WTC11 (cell line): ENCODE results near the gene RIN3. TPM values are rescaled to one million over a fixed set of nuclear protein-coding genes. Genes with fewer than 3 reads are reported as not detected.

Experiments used
- ATAC-seq: fragments of 200-7000 bp; cut with Tn5 transposase; 2 replicates; pipeline ENCODE4 v1.10.0; 2021; ENCODE audit warnings: mild to moderate bottlenecking, moderate library complexity
- CTCF ChIA-PET: fragments of 300-600 bp; sonication (Branson Sonifier 250); formaldehyde crosslinking; loops from one replicate; lab custom pipeline; 2021; ENCODE audit warnings: antibody characterized with exemption; lab: Charles Lee
- POLR2A ChIA-PET: fragments of 350-600 bp; sonication (Branson Sonifier 250); formaldehyde crosslinking; loops from one replicate; lab custom pipeline; 2021; ENCODE audit warnings: antibody characterized with exemption; lab: Charles Lee
- DNase-seq: peaks from one replicate; pipeline ENCODE4 v3.0.0; 2021; ENCODE audit warnings: low spot score
- H3K27ac Mint-ChIP-seq: 2 replicates; pipeline ENCODE4 v1.8.0; 2021; ENCODE audit warnings: mixed read lengths
- H3K27me3 Mint-ChIP-seq: 2 replicates; pipeline ENCODE4 v1.8.0; 2021; ENCODE audit warnings: low read depth, mild to moderate bottlenecking, moderate library complexity, mixed read lengths
- H3K36me3 Mint-ChIP-seq: 2 replicates; pipeline ENCODE4 v1.8.0; 2021; ENCODE audit warnings: mixed read lengths
- H3K4me1 Mint-ChIP-seq: 2 replicates; pipeline ENCODE4 v1.8.0; 2022; ENCODE audit warnings: mixed read lengths
- H3K4me3 Mint-ChIP-seq: 2 replicates; pipeline ENCODE4 v1.8.0; 2021; ENCODE audit warnings: mild to moderate bottlenecking, moderate library complexity, mixed read lengths
- H3K9me3 Mint-ChIP-seq: 2 replicates; pipeline ENCODE4 v1.8.0; 2021; ENCODE audit warnings: mixed read lengths
- AR ChIP-seq: fragments of 250-450 bp; sonication (Bioruptor Pico); IDR thresholded peaks from 2 replicates; pipeline ENCODE4 v1.9.0; 2021; ENCODE audit warnings: mild to moderate bottlenecking
- CREM ChIP-seq: sonication (generic); formaldehyde crosslinking; IDR thresholded peaks from 2 replicates; pipeline ENCODE4 v1.8.1; 2022; ENCODE audit warnings: mild to moderate bottlenecking, missing genetic modification reagents, moderate library complexity
- GABPB1 ChIP-seq: sonication (generic); formaldehyde crosslinking; IDR thresholded peaks from 2 replicates; pipeline ENCODE4 v1.8.1; 2023; ENCODE audit warnings: mild to moderate bottlenecking, missing genetic modification reagents
- GRHL2 ChIP-seq: fragments of 250-450 bp; sonication (Bioruptor Pico); IDR thresholded peaks from 2 replicates; pipeline ENCODE4 v1.8.0; 2022; ENCODE audit warnings: mild to moderate bottlenecking, moderate library complexity; ENCODE audit not compliant: insufficient replicate concordance, severe bottlenecking
- IRF1 ChIP-seq: sonication (generic); formaldehyde crosslinking; IDR thresholded peaks from 2 replicates; pipeline ENCODE4 v1.8.0; 2023; ENCODE audit warnings: missing genetic modification reagents
- JAZF1 ChIP-seq: fragments of 250-450 bp; sonication (Bioruptor Pico); IDR thresholded peaks from 2 replicates; pipeline ENCODE4 v1.9.0; 2021; ENCODE audit warnings: moderate library complexity, mild to moderate bottlenecking, inconsistent platforms
- NFE2L1 ChIP-seq: sonication (generic); formaldehyde crosslinking; IDR thresholded peaks from 2 replicates; pipeline ENCODE4 v1.8.1; 2023; ENCODE audit warnings: missing genetic modification reagents
- NR2C2 ChIP-seq: sonication (generic); formaldehyde crosslinking; IDR thresholded peaks from 2 replicates; pipeline ENCODE4 v1.8.0; 2022; ENCODE audit warnings: mild to moderate bottlenecking, missing genetic modification reagents
- TCF7 ChIP-seq: sonication (generic); formaldehyde crosslinking; IDR thresholded peaks from 2 replicates; pipeline ENCODE4 v1.8.0; 2022; ENCODE audit warnings: mild to moderate bottlenecking, low read depth, missing genetic modification reagents, moderate library complexity
- ZNF532 ChIP-seq: fragments of 250-450 bp; sonication (Bioruptor Pico); IDR thresholded peaks from 2 replicates; pipeline ENCODE4 v1.9.0; 2021; ENCODE audit warnings: mild to moderate bottlenecking, borderline replicate concordance
- total RNA-seq: library from RNA; stranded (reverse); gene quantifications from 3 replicates; pipeline ENCODE4 v1.2.3, GENCODE V29; 2021

The RIN3 gene
- total RNA-seq, 1 experiment from 2014 or later: 3.3 TPM

DNA sequence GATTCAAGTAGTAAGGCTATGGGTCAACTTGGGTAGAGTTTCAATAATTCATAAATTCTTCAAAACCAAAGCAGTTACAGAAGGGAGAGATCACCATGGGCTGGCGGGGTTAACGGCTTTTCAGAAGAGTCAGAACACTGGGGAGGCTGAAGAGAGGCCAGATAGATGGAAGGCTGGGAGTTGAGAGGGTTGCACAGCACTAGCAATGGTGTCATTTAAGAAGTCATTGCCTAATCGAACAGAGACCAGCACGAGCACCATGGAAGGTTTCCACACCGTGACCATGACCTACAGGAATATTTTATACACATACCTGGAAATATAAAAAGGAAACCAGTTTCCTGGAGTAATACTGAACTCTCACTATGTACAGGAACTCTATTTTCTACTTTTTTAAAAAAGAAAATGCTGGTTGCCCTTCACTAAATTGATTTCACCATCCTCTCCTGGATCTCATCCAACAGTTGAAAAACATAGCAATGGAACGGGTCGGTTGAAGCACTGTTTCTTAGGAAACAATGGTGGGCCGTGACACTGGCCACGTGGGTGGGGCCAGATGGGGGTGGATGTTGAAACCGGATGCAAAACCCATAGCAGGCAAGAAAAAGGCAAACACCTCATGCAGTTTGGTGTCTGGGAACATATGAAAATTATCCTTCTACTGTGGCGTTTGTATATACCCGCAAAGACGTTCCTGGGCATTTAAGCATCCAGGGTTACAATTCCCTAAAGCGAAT is 38.0 kb upstream of the RIN3 start:
- Mint-ChIP-seq H3K4me1 (peaks cover 30% of the 10 kb centered on the region), H3K27ac (no peak overlapping the region), H3K36me3 (no peaks in the 10 kb centered on the region), H3K4me3 (no peak overlapping the region), H3K9me3 (peaks cover 17% of the 10 kb centered on the region), H3K27me3 (no peaks in the 10 kb centered on the region)
- POLR2A ChIA-PET: no interaction called here
- TF ChIP-seq GABPB1: 0 out of 2 replicates have a peak, but pooled peaks have one; percentile 23
- no peak for TF ChIP-seq ZNF532 (CRISPR knock-in tag)
- CTCF ChIA-PET: no interaction called here
- no peak for ATAC-seq
- no peak for DNase-seq

GRCh38 chr14:92480856-92481255 is 32.7 kb upstream of the RIN3 start:
- ChIA-PET POLR2A (no interaction called here), CTCF (interaction anchor here (1.3 to 1.5 kb wide), 2 partner anchors 20 to 206 kb away, joined by 4 to 6 read pairs; no protein-coding TSS in a partner anchor)
- Mint-ChIP-seq H3K4me3 (no peak overlapping the region), H3K9me3 (peaks cover 20% of the 10 kb centered on the region), H3K27ac (no peak overlapping the region), H3K4me1 (peaks cover 8% of the 10 kb centered on the region; the same call in 1 of the 2 replicates), H3K27me3 (no peaks in the 10 kb centered on the region), H3K36me3 (no peaks in the 10 kb centered on the region)
- DNase-seq: no peak
- TF ChIP-seq AR (CRISPR knock-in tag) (no peak), TCF7 (CRISPR knock-in tag) (no peak), NFE2L1 (CRISPR knock-in tag) (no peak), IRF1 (CRISPR knock-in tag) (no peak), NR2C2 (CRISPR knock-in tag) (no peak), ZNF532 (CRISPR knock-in tag) (no peak), GRHL2 (CRISPR knock-in tag) (no peak), JAZF1 (no peak), CREM (CRISPR knock-in tag) (no peak)
- ATAC-seq: no peak
